ENCODE data around the gene DCTD.
"Not testable (repeated sequence)": the region's sequence is repeated elsewhere in the genome, so short reads cannot be mapped to it uniquely, and the experiment has no call there.

DCTD gene

DNA sequence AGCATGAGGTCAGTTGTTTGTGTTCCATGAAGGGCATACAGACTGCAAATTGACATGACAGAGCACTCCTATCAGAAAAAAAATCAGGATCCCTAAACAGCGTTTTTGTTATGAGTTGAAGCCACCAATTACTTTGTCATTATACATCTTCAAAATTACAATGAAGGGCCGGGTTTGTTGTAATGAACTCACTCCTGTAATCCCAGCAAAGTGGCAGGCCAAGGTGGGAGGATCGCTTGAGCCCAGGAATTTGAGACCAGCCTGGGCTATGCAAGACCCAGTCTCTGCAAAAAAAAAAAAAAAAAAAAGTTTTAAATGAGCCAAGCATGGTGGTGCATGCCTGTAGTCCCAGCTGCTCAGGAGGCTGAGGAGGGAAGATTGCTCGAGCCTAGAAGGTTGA is 3.5 kb upstream of the DCTD start:
- DNase-seq (ENCODE audit: low spot score) = no peak

DNA sequence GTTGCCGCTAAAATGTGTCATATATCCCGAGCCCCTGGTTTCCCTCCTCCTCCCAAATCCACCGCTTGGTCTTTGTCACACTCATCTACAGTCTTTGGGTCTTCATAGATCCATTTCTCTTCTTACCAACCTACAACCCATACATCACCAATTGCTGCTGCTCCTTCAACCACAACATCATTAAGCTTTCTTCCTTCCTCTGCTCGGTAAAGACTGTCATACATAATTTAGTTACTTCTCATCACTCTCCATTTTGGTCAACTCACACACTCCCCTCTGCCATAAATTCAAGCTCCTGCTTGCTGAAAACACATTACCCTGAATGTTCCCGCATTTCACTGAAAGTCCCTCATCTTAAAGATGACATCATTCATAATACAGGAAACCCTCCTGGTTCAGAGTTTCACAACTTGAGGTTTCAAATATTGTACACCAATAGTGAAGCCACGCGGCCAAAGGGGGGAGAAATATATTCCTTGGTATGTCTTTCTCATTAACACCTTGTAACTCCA is 1.7 kb upstream of the DCTD start:
- DNase-seq (ENCODE audit: low spot score) = no peak

DNA sequence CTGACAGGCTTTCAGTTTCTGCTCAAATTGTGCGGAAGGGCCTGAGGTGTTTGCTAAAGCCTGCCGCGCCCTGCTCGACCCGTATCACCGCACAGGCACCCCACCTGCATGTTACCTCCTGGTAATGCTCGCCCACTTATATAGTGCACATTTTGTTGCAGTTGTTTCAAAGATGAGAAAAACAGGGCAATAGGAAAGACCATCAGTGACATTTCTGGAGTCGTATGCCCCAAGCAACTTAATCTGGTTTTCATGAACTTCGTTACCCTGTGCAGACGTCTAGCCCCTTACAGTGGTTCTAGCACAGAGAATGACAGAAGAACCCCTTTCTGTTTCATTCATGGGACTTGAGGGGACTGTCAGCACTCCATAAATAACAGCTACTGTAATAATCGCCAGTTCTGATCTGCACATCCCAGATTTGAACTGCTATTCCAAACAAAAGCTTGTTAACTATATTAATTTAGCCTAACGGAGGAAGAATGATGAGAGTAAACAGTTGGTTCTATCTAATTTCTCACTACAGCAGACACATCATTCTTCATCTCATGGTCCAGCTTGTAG is 940 bp upstream of the DCTD start:
- no peak for DNase-seq (ENCODE audit: low spot score)

DNA sequence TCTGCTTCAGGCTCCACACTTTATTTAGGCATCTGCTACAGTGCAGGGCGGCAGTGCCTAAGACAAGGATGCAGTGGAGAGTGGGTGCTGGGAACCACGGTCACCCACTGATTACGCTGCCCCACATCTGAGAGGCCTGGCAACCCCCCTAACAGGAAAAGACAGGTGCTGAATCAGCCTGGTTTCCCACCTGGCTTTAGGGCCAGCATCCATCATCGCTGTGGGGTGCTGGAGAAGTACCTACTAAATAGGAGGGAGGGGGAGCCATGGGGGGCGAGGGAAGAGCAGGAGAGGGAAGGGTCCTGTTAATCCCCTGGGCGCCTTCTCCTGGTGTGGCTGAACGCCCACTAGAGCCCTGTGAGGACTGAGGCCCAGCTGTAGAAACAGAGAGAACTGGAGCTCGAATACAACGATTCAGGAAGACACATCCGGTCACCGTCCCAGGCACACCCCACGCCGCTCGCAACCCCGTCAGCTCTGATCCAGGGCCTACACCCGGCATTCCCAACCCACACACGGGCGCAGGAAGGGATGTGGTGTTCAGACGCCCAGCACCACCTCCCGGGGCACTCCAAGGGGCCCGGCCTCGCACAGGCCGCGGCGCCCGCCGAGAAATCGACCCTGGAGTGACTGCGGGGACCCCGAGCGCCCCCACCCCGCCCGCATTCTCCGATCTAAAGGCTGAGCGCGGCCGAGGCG is 554 bp downstream of the DCTD start:
- no peak for DNase-seq (ENCODE audit: low spot score)

DNA sequence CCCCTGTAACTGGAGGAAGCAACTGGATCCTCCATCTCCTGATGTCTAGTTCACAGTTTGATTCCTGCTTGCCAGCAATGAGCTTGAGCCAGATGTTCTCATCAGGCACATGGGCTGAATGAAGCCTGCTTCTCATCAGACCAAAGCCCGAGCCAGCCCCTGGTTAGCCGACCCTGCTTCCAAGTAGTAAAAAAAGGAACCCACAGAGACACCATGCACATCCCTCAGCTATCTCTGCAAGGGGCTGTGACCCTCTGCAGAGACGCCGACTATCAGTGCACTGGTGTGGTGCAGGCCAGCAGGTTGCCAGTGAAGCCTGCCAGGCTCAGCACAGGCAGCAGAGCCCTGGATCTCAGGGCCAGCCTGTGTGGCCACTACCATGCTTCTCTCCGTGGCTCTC is 2.8 kb downstream of the DCTD start:
- DNase-seq (ENCODE audit: low spot score) = no peak

DNA sequence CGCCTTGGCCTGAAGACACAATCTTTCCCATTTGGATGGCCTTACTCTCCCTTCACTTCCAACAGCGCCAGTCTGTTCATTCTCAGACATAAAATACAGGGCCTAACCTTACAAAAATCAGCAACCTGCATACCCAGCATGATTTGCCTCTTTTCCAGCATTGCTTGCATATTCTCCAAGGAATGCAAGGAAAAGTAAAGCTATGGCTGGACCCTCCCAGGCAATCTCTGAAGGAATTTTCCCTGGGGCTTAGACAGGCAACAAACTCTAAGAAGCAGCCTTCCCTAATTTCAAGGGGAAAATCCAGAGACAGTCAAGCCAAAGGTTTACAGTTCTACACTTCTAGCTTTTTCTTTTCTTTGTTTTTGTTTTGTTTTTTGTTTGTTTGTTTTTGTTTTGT is 3.6 kb downstream of the DCTD start:
- no peak for DNase-seq (ENCODE audit: low spot score)

DNA sequence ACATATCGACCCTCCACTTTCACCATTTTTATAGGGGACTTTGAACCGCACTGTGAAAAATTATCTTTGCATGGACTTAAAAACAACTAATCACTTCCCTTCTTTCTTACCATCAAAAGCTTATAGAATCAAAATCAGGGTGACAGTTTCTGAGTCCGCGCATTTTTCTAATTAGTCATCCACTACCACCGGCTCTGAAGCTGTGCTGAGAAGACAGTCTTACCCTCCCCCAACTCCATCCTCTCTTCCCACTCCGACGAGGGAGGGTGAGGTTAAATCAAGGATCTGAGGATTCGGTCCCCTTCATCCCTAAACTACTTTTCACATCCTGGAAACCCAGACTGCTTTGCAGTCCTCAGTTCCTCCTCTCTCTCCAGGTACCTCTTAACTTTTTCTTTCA is 4.2 kb downstream of the DCTD start:
- no peak for DNase-seq (ENCODE audit: low spot score)

DNA sequence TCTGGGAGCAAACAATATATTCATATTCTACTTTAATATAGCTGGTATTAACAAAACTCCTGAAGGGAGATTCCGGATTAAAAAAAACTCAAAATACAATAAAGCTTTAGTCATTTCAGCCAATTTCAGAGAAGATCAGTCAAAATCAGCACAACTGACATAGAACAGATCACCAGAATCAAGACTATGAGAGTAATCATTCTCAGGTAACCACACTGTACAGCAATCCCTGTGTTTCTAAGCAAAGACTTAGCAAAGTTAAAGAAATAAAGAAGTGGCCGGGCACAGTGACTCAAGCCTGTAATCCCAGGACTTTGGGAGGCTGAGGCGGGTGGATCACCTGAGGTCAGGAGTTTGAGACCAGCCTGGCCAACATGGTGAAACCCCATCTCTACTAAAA is 9.1 kb downstream of the DCTD start:
- DNase-seq (ENCODE audit: low spot score) = no peak

DNA sequence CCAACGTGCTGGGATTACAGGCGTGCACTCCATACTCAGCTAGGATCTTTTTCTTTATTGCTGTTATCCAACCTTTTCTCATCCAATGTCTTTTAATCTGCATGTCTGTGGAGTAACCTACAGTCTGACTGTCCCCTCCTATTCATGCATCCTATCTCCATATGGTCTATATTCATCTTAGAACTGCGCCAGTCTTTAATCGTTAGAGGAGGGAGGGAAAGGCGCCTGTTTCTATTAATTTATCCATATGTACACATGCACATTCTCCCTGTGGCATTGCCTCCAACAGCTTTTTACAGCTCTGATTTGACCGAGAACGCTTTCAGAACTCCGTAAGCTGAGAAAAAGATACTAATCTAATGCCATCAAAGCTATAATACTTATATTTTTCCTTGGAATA is 9.8 kb downstream of the DCTD start:
- no peak for DNase-seq (ENCODE audit: low spot score)

DNA sequence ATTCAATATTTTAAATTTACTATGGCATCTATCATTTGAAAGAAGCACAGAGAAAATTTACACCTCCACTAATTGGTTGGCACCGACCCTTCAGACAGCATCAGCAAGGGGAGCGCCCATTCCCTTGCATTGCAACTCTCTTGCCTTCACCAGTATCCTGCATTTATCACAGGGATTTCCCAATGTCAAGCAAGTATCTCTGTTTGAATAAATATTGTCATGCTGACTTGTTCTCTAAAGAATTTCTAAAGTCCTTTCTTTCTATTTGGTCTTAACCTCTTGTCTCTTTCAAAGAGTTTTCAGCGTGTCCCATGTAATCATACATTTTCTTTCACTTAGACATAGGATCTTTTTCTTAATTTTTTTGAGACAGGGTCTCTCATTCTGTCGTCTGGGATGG is 10.4 kb downstream of the DCTD start:
- no peak for DNase-seq (ENCODE audit: low spot score)

DNA sequence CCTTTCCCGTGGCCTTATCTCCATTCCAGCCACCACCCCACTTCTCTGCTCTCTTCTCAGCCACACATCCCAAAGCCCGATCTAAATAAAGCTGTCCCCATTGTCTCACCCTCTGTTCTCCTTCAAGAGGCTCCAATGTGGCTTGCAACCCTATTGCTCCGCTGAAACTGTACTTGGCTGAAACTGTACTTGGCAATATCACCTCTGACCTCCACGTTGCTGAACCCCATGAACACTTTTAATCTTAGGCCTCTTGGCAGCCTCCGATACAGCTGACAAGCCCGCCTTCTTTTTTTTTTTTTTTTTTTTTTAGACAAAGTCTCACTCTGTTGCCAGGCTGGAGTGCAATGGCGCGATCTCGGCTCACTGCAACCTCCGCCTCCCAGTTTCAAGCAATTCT is 12.1 kb downstream of the DCTD start:
- DNase-seq (ENCODE audit: low spot score) = no peak

DNA sequence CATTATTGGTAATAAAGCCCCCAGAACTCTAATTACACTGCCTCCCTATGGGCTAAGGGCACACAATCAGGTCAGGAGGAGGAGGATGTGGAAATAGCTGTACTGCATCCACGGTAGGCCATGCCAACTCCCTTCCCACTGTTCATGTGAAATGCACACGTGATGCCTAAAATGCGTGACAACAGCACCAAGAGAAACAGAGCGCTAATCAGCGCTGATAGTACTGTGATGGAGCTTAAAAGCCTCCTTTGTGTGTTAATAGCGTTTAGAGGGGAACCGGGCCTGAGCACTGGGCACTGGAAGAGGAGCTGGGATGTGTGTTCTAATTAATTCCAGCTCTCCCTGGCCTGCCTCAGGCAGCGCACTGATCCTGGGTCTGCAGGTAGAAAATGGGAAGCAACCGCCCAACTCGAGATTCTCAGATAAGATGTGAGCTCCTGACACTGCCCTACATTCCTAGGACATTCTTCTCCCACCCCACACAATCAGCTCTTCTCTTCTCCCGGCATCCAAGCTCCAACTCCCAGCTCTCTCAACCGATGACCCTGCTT is 12.9 kb downstream of the DCTD start:
- DNase-seq (ENCODE audit: low spot score) = no peak

DNA sequence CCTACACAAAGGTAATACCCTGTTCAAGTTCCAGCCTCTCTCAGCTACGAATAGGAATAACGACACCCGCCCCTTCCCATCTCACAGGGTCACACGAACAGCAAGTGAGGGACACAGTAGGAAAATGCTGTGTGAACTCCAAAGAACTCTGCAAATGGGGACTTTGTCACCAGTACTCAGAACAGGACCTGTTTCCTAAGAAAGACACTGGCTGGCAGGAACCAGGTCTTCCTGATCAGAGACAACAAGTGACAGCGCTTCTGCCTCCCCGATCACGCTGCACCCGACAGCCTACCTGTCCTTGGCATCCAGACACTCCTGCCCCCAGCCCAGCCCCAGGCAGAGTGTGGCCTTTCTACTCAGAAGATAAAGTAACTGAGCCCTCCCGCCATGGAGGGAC is 14.2 kb downstream of the DCTD start:
- DNase-seq (ENCODE audit: low spot score) = no peak

DNA sequence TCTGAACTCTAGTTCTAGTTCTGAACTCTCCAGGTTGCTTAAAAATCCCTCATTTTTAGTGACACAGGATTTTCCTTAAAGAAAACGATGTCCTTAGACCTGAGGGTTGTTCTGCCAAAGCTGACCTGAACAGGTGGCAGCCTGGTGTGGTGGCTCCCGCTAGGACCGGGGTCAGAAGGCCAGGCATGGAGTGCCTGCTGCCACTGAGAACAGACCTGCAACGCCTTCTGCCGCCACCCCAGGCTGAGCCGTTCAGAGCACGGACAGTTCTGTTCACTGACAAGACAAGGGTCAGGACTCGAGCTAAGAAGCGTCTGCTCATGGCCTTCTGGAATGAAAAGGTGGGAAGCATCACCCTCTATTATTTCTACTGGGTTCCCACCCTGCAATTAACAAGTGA is 15.8 kb downstream of the DCTD start:
- DNase-seq (ENCODE audit: low spot score) = no peak

DNA sequence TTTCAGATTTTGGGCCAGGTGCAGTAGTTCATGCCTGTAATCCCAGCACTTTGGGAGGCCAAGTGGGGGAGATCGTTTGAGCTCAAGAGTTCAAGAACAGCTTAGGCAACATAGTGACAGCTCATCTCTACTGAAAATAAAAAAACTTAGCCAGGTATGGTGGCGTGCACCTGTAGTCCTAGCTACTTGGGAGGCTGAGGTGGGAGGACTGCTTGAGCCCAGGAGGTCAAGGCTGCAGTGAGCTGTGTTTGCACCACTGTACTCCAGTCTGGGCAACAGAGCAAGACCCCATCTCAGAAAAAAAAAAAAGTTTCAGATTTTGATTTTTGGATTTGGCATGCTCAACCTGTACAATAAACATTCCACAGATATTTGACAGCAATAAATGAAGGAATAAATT is 17.2 kb downstream of the DCTD start:
- DNase-seq (ENCODE audit: low spot score) = not testable (repeated sequence)

DNA sequence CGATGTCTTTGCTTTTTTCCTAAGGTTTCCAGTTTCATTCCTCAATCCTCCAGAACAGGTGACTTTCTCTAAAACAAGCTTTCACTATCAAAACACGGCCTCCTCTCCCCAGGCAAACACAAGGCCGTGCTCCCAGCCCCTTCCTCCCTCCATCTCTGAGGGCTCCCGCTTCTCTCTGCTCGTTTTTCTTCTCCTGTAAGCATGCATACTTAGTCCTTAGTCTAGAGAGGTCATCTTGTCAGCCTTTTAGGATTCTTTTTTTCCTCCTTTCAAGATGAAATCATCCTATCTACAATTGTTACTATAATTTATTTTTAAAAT is 18.7 kb downstream of the DCTD start:
- DNase-seq (ENCODE audit: low spot score) = no peak

DNA sequence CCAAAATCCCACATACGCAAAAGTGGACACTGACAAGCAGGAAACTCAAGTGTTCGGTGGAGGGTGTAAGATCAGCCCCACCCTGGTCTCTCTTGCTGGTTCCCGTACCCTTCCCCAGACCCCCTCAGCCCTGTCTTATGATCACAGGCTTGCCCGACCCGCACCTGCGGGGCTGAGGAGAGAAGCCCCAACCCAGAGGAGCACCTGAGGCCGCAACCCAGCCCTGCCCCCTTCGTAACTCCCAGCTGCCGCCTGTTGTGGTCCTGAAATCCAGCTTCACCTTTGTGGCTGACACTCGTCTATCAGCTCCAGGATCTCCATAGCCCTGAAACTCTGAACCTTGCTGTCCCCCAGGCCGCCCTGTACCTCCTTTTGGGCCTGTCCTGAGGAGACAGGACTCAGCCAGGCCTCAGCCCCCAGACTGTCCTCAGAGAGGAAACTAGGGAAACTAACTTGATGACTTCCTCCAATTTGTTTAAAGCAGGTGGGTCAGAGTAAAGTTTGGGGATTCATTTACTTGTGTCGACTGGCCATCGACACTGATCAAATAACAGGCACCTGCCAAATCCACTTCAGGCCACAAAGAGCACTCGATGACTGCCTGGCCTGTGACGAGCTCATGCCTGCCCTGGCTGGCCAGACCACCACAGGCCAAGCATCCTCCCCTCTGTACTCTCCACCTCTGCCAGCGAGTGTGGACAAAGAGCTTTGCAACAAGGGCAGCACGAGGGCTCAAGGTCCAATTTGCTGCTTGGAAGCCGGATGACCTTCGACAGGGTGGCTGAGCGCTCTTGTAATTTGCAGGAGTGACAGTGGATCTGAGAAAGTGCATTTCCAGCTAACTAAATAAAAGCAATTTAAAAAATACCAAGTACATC is 19.3 kb downstream of the DCTD start:
- no peak for DNase-seq (ENCODE audit: low spot score)

DNA sequence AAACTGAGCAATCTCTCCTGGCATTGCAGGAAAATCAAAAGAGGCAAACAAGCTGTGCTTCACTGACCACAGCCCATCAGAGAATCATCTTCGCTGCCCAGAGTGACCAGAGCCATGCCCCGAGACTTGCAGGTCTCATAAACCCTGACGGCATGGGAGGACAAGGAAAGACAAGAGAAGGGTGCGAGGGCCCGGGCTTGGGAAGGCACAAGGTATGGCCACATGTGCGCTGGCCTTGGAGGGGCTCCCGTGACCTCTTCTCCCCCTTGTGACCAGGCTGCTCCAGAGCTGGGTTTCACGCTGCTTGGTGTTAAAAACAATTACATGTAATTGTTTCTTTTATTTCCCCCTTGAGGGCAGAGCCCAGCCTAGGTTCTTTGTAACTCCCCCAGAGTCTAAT is 20.8 kb downstream of the DCTD start:
- DNase-seq (ENCODE audit: low spot score) = no peak

DNA sequence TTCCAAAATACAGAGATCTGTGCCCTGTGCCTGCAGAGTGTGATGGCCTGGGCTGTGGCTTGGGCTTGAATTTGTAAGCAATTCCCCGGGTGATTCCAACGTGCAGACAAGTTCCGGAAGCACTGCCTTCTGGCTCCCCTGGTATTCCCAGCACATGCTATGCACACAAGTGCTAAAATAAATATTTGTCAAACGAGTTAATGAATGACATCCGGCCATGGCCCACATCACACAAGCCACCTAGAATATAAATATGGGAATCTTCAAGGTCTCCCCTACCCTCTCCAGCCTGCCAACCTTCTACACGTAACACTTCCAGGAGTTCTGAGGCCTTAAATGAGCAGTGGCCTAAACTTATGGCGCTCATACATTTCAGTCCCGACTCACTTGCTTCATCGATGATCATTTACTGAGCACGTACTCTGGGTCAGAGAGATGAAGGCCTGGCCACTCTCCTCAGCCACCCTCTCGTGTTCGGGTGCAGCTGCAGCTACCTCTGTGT is 21.3 kb downstream of the DCTD start:
- DNase-seq (ENCODE audit: low spot score) = peak; percentile 20

DNA sequence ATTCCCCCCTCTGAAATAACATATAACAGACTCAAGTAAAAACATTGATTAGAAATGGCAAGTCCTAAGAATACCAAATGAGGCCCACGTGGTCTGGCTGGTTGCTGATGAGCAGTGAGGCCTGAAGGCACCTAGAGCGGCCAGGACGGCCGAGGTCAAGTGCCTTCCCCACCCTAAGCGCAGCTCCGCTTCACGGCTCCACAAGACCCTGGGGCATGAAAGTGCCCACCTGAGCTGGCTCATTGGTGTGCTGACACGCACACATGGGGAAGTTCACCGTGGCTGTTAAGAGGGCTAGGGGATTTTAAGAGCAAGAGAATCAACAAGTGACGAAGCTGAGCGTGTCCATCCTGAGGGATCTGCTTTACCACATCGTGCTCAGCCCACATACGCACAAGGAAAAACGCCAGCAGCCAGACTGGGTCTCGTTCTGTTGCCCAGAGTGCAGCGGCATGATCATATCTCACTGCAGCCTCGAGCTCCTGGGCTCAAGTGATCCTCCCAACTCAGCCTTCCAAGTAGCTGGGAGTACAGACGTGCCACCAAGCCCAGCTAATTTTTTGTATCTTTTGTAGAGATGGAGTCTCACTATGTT is 22.4 kb downstream of the DCTD start:
- DNase-seq (ENCODE audit: low spot score) = no peak

DNA sequence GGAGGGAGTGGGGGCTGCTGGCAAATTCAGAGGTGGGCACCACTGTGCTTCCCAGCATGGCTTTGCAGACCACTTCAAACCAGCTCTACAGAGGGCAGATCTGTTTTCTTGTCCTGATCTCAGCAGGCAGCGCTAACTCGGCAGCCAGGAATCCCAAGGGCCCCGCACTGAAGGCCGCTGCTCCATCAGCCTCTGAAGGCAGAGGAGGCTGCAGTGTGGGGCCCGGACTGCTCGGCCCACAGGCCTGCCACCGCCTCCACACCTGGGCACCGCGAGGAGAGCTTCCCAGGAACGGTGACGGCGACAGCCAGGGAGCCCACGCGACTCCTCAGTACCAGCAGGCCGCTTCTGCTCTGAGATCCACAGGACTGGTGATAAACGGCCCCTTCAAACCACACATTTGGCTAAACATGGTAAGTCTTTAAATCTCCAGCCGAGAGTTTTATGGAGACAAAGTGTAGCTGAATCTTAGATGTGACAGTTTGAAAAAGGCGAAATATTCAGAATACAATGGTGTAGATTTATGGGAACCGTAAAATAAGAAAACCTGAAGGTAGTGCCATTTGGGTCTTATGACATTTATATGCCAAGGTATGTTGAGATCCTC is 23.6 kb downstream of the DCTD start:
- DNase-seq (ENCODE audit: low spot score) = no peak

DNA sequence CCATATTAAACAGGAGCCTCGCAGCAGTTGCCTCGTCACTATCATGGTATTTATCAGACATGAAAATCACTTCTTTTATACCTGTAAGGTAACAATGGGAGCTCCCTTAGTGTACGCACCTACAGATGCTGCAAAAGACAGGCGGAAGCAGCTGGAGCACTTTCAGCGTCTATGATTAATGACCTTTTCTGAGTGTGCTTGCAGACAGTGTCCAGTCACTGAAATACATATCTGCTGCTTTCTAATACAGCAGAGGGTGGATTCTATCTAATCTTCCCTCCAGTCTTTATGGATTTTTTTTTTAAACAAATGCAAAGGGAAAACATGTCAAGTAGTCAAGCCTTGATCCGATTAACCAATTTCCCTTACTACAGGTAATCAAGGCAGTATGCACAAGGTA is 24.1 kb downstream of the DCTD start:
- DNase-seq (ENCODE audit: low spot score) = no peak

Data from HuH-7.5 (cell line).